Esophagus squamous epithelium (tissue), 4 donors: ENCODE measurements around the gene RYR3.

ENCODE experiments used
- CTCF ChIP-seq, 6 experiments: fragments of 450-650 bp in 4 of 6; fragments of 200-600 bp in 2 of 6; sonication (generic) in 2 of 6; IDR thresholded peaks; one replicate each; pipeline ENCODE4 v1.5.1; 2016 to 2019; ENCODE audit warnings: antibody characterized with exemption in 6 of 6, mild to moderate bottlenecking in 4 of 6, moderate library complexity in 4 of 6
- POLR2A ChIP-seq, 4 donors: fragments of 450-650 bp; IDR thresholded peaks; one replicate each; pipeline ENCODE4 v1.6.1; 2017; ENCODE audit warnings: antibody characterized with exemption in 4 of 4, mild to moderate bottlenecking in 4 of 4, moderate library complexity in 3 of 4

GRCh38 chr15:33872416-33873106, 561.8 kb downstream of the RYR3 start:
- TF ChIP-seq CTCF (IDR thresholded peaks at IDR 0.05): no peak
- no peak for TF ChIP-seq POLR2A (IDR thresholded peaks at IDR 0.05)
